GM21576 (cell line): Measurements from ENCODE around the gene SLC28A1.
"Not testable (repeated sequence)": the region's sequence is repeated elsewhere in the genome, so short reads cannot be mapped to it uniquely, and the experiment has no call there.

Experiments used
- ATAC-seq: cut with Tn5 transposase; IDR thresholded peaks from one replicate; pipeline ENCODE4 v1.9.1; 2021; ENCODE audit warnings: mild to moderate bottlenecking, moderate library complexity; ENCODE audit not compliant: unreplicated experiment

The SLC28A1 gene

DNA sequence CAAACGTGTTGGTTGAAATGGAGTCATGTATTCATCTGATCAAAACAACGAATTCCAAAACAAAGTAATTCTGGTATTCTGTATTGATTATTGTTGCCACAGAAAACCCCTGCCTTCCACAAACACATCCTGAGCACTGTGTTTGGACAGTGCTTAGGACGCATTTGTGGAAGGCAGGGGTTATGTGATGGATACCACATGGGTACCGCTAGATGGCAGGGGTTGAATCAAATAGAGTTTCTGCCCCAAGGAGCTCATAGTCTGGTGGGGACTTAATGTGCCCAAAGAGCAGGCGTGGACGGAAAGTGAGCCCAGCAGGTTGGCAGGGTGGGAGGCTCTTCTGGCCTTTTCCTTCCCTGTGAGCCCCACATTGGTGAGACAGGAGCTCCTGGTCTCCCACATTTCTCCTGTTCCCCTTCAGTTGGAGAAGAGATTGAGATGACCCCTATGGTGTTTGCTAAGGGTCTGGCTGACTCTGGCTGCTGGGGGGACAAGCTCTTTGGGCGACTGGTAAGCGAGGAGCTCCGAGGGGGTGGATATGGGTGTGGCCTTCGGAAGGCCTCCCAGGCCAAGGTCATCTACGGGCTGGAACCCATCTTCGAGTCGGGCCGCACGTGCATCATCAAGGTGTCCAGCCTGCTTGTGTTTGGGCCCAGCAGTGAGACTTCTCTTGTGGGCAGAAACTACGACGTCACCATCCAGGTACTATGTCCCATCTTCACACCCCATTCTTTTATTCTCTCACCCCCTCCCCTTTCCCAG, 22.1 kb upstream of the SLC28A1 start:
- ATAC-seq = no peak

DNA sequence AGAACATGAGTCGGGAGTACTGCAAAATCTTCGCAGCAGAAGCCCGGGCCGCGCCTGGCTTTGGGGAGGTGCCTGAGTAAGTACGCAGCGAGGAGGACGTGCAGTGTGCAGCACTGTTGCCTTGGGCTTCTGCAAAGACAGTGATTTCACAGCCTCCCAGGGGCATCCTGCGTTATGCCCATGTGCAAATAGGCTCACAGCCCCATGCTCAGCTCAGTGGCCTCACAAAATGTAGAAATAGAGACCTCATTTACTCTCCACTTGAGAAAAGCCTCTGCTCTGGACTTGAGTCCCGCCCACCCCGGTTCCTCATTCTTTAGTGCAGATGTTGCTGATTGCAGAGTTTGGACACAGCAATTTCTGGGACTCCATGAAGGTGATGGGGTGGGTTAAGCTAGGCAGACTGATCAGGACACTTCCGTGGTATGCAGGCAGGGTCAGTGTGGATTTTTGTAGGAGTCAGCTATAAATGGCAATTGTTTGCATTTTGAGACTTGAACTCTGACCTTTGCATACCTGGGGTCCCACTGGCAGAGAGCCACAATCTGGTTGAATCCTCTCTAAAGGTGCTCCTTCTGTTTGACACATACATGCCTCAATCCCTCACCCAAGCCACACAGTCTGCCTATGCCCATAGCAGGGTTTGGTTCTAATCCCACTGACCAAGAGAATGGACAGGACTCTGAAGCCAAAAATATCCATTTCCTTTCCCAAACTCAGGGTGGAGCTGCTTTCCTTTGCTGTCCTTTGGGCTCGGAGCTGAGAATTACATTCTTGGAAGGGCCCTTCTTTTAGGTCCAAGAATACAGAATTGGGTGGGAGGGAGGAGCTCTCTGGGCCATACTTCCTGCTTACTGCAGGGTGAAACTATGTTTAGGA, 20.7 kb upstream of the SLC28A1 start:
- no peak for ATAC-seq

DNA sequence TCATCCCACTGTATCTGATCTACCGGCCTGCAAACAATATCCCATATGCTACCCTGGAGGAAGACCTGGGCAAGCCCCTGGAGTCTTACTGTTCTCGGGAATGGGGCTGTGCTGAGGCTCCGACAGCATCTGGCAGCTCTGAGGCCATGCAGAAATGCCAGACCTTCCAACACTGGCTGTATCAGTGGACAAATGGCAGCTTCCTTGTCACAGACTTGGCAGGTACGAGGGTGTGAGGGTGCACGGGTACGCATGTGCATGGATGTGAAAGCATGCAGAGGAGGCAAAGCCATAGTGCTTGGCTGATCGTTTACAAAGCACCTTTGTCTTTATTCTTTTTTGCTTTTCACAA, 20.0 kb upstream of the SLC28A1 start:
- ATAC-seq = no peak

DNA sequence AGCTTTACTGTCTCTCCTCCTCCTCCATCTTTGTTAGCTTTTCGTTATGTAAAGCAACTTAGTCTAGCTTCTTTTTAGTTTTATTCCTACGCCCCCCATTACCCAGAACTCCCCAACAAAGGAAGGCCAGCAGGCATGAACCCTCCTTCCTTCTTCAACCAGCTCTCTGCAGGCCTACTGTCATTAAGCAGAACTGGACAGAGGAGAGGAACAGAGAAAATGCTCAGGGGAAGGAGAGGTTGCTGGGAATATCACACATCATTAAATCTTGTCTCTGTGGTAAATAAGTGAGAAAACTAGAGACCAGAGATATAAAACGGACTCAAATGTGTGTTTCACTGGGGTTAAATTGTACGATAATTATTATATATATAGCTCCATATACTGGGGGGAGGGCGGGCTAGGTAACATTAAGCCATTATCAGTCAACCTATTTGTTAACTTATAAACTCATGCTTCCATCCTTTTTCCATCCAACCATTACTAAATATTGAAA, 19.3 kb upstream of the SLC28A1 start:
- no peak for ATAC-seq

DNA sequence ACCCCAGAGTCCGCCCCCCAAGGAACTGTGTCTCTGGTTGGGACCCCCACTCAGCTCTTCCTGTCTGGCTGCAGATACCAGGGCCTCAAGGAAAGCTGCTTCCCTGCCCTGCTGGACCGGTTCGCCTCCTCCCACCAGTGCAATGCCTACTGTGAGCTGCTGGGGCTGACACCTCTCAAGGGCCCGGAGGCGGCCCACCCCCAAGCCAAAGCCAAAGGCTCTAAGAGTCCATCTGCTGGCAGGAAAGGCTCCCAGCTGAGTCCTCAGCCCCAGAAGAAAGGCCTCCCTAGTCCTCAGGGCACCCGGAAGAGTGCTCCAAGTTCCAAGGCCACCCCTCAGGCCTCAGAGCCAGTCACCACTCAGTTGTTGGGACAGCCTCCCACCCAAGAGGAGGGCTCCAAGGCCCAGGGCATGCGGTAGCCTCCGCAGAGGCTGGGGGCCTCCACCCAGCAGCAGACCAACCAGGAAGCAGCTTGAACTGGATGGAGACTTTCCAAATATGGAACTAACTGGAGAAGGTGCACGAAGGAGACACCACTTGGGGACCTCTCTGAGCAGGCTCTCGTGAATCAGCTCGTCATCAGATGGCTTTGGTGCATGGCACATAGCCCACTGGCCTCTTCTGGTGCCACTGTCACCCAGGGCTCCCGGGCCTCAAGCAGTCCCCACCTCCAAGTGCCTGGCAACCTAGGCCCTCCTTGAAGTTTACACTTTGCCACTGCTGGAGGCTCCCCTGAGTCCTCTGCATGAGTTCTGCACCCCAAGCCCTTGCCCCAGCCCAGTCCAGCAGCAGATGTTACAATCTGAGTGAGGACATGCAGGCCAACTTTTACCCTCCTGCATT, 16.2 kb upstream of the SLC28A1 start:
- ATAC-seq = no peak

DNA sequence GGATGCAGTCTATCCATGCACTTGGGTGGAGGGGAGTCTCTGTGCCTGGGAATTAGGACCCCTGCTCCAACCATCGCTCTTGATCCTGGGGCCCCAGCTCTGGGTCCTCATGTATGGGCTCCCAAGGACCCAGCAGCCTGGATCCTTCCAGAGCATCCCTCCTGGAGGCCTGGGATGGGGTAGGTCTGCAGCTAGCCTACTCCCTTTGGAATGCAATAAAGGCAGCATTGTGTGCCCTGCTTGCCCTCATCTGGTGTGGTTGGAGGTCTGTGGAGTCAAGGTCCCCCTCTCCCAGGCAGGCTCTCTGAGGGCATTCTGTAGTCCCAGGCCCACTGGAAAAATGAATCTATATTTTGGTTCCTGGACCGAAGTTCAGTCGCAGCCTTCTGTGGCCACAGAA, 15.0 kb upstream of the SLC28A1 start:
- ATAC-seq = no peak

DNA sequence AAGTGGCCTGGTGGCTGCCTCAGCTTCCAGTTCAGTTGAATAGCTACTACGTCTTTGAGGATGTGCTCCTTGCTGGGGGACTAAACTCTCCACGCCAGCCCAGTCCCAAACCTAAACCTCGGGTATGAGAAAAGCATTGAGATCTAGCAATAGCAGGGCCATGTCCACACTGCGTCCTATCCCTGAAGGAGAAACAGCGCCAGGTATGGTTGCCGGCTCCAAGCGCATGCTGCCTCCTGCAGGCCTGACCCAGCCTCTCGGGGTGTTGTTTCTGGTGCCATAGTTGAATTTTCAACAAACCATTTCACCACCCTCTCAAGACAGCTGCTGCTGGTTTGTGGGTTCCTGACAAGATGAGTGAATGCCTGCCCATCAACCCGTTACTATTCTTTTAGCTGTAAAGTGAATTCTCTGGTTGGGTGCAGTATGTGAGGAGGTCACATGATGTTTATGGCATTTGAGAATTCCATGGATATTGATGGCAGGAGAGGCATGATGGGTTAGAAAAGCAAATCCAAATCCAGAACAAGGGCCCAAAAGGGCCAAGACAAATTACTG, 13.0 kb upstream of the SLC28A1 start:
- ATAC-seq = no peak

DNA sequence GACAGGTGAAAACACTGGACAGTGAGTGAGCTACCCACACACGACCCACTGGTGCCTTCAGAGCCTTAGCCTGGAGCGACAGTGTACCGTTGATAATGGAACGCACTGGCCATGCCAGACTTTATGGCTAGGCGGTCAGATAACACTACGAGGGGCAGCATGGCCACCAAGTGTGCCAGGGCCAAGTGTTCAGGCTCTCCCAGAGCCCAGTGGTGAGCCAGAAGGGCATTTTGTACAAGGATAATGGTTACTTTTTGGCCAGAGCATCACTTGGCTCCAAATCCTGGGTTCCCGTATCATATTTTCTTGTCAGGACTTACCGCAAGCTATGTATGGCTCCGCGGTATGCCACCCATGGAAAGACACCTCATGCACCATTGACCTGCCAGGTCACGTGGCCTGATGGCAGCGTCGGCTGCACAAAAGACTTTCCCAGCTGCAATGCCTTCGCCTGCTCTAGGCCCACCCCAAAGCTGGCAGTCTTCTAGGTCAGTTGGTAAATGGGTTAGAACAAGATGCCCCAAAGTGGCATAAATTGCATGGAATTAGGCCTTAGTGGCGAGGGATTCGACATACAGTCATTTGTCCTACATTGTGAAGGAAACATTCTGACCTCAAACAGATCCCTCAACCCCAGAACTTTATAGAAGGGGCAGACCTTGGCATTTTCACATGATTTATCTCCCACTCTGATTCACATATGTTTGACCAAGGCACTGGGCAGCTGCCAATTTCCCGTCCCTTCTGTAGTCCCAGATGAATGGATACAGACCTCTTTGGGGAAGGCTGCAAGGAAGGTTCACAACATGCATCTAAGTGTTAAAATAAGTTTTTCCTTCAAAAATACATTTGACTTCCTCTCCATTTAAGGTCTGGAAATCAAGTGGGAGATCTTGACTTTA, 12.2 kb upstream of the SLC28A1 start:
- no peak for ATAC-seq

DNA sequence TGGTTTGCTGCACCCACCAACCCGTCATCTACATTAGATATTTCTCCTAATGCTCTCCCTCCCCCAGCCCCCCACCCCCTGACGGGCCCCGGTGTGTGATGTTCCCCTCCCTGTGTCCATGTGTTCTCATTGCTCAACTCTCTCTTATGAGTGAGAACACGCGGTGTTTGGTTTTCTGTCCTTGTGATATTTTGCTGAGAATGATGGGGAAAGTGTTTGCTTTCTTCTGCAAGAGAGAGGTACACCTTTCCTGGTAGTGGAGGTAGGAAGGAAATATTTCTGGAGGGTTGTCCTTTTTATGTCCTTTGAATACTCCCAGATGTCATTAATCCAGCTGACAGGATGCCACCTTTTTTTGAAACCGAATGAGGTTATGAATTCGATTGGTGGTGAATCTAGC, 10.5 kb upstream of the SLC28A1 start:
- no peak for ATAC-seq

DNA sequence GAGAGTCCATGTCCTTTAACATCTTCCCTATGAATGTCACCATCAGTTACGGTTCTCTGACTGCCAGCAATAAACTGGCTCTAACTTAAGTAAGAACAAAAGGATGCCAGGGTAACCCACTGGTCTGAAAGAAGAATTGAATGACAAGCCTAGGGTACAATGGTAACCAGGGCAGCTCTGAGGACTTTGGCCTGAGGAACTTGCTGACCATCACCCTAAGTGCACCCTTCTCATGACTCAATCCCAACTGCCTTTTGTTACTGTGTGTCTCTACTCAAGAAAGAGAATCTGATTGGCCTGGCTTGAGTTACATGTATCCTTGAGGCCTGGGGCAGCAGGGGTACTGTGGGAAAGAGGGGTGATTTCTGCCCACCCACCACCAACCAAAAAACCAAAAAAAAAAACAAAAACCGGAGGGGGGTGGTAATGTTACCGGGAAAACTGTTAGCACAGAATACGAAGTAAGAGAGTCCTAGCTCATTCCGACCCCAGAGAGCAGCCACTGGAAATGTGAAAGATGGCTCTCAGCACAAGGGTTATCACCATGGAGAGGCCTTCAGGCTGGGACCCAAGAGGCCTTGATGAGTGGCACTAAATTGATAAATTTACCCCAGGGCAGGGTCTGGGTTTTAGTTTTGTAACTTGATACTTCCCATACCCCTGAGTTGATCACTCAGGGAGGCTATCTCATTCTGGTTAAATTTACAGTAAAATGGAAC, 9.3 kb upstream of the SLC28A1 start:
- ATAC-seq = no peak

DNA sequence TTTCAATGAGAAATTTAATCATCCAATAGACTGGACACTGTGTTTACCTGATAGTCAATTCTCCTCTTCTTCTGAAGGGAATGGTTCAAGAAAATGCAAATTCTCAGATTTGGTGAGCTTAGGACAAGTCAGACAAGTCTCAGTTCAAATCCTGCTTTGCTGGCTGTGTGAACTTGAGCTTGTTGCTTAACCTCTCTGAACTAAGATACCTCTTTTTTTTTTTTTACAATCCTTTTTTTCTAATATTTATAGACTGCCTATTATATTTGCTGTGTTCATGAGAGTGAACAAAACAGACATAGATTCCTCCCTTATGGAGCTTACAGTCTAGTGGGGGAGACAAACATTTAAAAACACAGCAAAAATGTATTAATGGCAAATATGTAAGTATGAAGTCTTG, 8.2 kb upstream of the SLC28A1 start:
- ATAC-seq = no peak

DNA sequence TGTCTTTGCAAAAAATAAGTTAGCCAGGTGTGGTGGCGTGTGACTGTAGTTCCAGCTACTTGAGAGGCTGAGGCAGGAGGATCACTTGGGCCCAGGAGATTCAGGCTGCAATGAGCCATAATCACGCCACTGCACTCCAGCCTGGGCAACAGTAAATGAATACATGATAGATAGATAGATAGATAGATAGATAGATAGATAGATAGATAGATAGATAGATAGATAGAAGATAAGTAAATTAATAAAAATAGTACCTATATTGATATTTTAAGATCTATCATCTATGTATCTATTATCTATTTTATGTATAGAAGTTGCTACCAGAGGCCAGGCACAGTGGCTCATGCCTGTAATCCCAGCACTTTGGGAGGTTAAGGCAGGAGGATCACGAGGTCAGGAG, 6.8 kb upstream of the SLC28A1 start:
- ATAC-seq = not testable (repeated sequence)

DNA sequence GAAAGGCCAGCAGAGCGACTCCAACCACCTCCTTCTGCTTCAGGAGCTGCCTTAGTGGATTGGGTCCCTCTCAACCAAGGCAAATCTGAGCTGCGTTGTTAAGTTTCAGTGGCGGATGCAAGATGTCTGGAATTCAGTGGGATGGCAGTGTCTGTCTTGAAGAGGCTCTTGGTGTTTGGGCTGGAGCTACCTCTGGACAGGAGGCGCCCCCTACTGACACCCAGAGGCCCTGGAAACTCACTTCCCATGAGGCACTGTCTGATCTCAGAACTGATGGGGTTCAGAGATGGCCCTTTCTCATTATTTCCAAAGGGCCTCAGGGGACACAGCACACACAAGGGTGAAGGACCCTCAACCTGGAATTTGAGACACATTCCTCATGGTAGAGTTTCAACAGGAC, 6.0 kb upstream of the SLC28A1 start:
- no peak for ATAC-seq

DNA sequence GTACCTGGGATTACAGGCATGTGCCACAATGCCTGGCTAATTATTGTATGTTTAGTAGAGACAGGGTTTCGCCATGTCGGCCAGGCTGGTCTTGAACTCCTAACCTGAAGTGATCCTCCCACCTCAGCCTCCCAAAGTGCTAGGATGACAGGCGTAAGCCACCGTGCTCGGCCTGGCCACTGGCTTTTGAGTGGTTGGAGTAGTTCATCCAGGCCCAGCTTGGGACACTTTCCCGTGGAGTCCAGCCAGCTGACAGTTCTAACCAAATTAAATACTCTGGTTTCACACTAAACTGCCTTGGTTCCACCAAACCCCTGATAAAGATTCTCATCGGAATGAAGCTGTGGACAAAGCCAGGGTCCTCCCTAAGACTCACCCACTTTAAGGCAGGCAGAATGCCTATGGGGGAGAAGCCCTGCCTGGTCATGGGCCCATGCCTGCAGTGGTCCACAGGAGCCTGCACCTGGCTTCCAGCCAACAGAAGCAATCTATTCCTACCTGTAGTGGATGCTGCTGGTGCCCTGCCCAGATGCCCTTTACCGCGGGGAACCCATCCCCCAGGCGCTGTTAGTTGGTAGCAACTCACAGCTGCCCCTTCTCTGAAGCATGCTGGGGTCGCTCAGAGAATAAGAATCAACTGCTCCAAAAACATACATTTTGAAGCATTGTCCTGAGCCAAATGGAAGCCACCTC, 5.2 kb upstream of the SLC28A1 start:
- ATAC-seq = no peak

DNA sequence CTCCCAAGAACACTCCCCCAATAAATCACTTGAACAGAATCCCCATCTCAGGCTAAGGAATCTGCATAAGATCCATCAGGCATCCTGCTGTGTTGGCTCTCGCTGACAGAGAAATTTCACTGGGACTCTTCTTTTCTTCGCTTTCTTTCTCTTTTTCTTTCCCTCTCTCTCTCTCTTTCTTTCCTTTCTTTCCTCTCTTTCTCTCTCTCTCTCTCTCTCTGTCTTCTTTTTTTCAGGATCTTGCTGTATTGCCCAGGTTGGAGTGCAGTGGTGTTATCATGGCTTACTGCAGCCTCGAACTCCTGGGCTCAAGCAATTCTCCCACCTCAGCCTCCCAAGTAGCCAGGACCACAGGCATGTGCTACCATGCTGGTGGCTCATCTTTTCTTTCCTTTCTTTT, 4.5 kb upstream of the SLC28A1 start:
- no peak for ATAC-seq

DNA sequence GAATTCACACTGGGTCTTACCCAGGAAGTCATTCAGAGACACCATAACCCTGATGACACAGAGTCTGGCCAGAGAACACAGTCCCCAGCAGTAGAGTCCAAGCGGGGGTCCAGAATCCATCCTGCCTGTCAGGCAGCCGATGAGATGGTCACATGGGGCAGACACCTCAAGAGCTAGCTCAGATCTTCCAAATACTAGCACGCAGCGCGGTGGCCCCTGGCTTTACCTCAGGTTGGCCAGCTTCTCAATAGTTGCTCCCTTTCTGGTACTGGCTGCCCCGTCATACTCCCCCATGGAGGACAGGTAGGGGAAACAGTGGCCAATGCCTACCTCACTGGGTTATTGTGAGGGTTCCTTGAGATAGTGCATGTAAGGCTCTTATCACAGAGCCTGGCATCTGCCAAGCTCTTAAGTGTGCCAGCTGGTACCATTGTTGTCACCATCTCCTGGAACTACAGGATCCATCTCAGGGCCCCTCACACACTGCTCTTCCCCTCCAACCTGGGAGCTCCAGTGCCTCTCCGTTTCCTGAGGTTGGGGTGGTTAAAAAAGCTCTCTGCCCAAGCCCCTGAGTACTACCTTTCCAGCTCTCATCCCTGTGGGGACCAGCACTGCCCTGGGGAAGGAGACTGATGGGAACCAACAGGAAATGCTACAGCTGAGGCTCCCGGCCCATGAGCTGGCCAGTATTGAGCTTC, 3.5 kb upstream of the SLC28A1 start:
- no peak for ATAC-seq

DNA sequence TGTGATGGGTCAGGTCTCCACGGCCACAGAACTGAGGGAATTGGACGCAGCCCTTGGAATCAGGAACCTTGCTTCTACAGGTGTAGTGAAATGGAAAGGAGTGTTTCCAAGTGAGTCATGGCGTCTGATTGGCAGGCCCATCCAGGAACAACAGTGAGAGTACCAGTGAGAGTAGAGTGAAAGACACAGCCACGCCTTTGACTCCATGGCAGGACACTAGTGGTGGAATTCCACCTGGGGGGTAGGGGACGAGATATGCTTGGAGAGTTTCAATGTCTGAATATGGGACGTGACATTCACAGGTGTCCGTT, 3.0 kb upstream of the SLC28A1 start:
- ATAC-seq = no peak

DNA sequence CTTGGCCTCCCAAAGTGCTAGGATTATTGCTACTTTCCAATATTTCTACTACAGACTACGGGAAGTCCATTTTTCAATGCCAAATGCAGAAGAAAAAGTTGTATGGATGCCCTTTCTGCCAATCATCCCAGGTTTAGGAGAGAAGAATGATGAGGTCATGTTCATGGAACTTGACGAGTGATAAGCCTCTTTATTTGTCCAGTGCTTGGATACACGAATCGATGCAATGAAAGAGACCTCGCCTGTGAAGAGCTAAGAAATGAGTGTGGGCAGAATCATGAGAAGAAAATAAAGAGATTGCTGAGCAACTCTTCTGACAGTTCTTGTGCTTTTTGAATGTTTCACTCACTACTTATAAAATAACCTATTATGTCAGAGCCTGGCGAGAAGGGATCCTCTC, 996 bp upstream of the SLC28A1 start:
- no peak for ATAC-seq
